ENCODE results near the gene SETD1B.
"Not testable (repeated sequence)": the region's sequence is repeated elsewhere in the genome, so short reads cannot be mapped to it uniquely, and the experiment has no call there.

Gene SETD1B

DNA sequence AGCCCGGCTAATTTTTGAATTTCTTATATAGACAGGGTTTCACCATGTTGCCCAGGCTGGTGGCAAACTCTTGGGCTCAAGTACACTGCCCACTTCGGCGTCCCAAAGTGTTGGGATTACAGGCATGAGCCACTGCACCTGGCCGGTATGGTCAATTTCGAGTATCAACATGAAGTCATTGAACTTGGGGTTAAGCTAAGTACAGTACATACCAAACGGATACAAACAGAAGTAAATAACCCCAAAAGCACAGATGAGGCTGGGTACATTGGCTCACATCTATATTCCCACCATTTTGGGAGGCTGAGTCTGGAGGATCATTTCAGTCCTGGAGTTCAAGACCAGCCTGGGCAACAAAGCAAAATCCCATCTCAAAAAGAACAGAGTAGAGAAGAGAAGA, 71.8 kb downstream of the SETD1B start:
- no peaks in the 10 kb centered on the region for H3K79me2 ChIP-seq (ENCODE audit: control insufficient read depth, low read length)
- no peaks in the 10 kb centered on the region for H3K9me3 ChIP-seq (ENCODE audit: control insufficient read depth, insufficient read depth, low read length)
- no peaks in the 10 kb centered on the region for H3K9me2 ChIP-seq (replicated peaks; ENCODE audit: control insufficient read depth, low read length)
- no peaks in the 10 kb centered on the region for H3K4me1 ChIP-seq (ENCODE audit: control insufficient read depth, low read length)
- H4K20me1 ChIP-seq (ENCODE audit: control insufficient read depth, insufficient read depth, low read depth, low read length) = no peaks in the 10 kb centered on the region
- no peaks in the 10 kb centered on the region for H3K27me3 ChIP-seq (ENCODE audit: control insufficient read depth, low read length)
- no peaks in the 10 kb centered on the region for H3F3A ChIP-seq (ENCODE audit: control insufficient read depth, insufficient read depth)
- no peak overlapping the region for H3K27ac ChIP-seq (ENCODE audit: low read depth, low read length)
- H3K36me3 ChIP-seq (ENCODE audit: control insufficient read depth, low read length) = no peaks in the 10 kb centered on the region
- H3K4me3 ChIP-seq (ENCODE audit: low read length) = no peak overlapping the region
- TF ChIP-seq EZH2phosphoT487 (IDR thresholded peaks at IDR 0.05; ENCODE audit: borderline replicate concordance, low read length) = no peak
- TF ChIP-seq, protein P1, sequence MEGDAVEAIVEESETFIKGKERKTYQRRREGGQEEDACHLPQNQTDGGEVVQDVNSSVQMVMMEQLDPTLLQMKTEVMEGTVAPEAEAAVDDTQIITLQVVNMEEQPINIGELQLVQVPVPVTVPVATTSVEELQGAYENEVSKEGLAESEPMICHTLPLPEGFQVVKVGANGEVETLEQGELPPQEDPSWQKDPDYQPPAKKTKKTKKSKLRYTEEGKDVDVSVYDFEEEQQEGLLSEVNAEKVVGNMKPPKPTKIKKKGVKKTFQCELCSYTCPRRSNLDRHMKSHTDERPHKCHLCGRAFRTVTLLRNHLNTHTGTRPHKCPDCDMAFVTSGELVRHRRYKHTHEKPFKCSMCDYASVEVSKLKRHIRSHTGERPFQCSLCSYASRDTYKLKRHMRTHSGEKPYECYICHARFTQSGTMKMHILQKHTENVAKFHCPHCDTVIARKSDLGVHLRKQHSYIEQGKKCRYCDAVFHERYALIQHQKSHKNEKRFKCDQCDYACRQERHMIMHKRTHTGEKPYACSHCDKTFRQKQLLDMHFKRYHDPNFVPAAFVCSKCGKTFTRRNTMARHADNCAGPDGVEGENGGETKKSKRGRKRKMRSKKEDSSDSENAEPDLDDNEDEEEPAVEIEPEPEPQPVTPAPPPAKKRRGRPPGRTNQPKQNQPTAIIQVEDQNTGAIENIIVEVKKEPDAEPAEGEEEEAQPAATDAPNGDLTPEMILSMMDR (IDR thresholded peaks at IDR 0.05; ENCODE audit: low read depth, low read length, poor library complexity, severe bottlenecking) = no peak
- H3K4me2 ChIP-seq (ENCODE audit: low read length) = no peak overlapping the region

DNA sequence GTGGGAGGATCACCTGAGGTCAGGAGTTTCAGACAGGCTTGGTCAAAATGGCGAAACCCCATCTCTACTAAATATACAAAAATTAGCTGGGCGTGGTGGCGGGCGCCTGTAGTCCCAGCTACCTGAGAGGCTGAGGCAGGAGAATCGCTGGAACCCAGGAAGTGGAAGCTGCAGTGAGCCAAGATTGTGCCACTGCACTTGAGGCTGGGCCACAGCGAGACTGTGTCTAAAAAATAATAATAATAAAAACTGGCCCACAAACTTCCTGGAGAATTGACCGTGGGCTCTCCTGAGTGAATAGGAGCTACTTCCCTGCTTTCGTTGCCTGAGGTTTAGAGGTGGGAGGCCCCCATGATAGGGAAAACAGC, 72.3 kb downstream of the SETD1B start:
- H4K20me1 ChIP-seq (ENCODE audit: control insufficient read depth, insufficient read depth, low read depth, low read length); H3K79me2 ChIP-seq (ENCODE audit: control insufficient read depth, low read length); H3K4me2 ChIP-seq (ENCODE audit: low read length); H3K27me3 ChIP-seq (ENCODE audit: control insufficient read depth, low read length); H3F3A ChIP-seq (ENCODE audit: control insufficient read depth, insufficient read depth); H3K4me1 ChIP-seq (ENCODE audit: control insufficient read depth, low read length); H3K9me2 ChIP-seq (replicated peaks; ENCODE audit: control insufficient read depth, low read length); H3K27ac ChIP-seq (ENCODE audit: low read depth, low read length); H3K4me3 ChIP-seq (ENCODE audit: low read length); H3K9me3 ChIP-seq (ENCODE audit: control insufficient read depth, insufficient read depth, low read length); H3K36me3 ChIP-seq (ENCODE audit: control insufficient read depth, low read length): not testable (repeated sequence)

Data from DOHH2 (cell line).